K562 (cell line): ENCODE measurements around the gene COASY. TPM values are rescaled to one million over a fixed set of nuclear protein-coding genes. Genes with fewer than 3 reads are reported as not detected.

Experiments
- E2F4 ChIP-seq: sonication (generic); formaldehyde crosslinking; IDR thresholded peaks from 2 replicates; pipeline ENCODE4 v1.8.0; 2022; ENCODE audit warnings: mild to moderate bottlenecking, low read depth, missing genetic modification reagents
- IRF1 ChIP-seq: sonication (generic); formaldehyde crosslinking; IDR thresholded peaks from 2 replicates; pipeline ENCODE4 v1.8.0; 2022; ENCODE audit warnings: missing genetic modification reagents, mild to moderate bottlenecking, borderline replicate concordance
- KDM1A ChIP-seq, 2 experiments: fragments of 450-650 bp; IDR thresholded peaks; 2 replicates each; pipeline ENCODE4 v1.6.1; 2016; ENCODE audit warnings: mild to moderate bottlenecking in 2 of 2
- L3MBTL2 ChIP-seq: fragments of 450-650 bp; IDR thresholded peaks from 2 replicates; pipeline ENCODE4 v1.6.1; 2016; ENCODE audit warnings: mild to moderate bottlenecking, moderate library complexity
- MAFF ChIP-seq: IDR thresholded peaks from 2 replicates; pipeline ENCODE4 v1.6.1; 2012; ENCODE audit warnings: low read length, improper control_type of control experiment
- POLR2B ChIP-seq: fragments of 450-650 bp; IDR thresholded peaks from 2 replicates; pipeline ENCODE4 v1.6.1; 2018; ENCODE audit warnings: low read depth; ENCODE audit not compliant: partially characterized antibody
- POU5F1 ChIP-seq: fragments of 150-350 bp; IDR thresholded peaks from 2 replicates; pipeline ENCODE4 v1.6.1; 2014; ENCODE audit warnings: borderline replicate concordance, low read length, low read depth, mild to moderate bottlenecking; ENCODE audit not compliant: partially characterized antibody
- polyA plus RNA-seq, 8 experiments: library from polyadenylated mRNA; depleted of rRNA in 4 of 8; stranded (reverse) in 5 of 8; unstranded in 3 of 8; fragments of >200 nt; fragmentation: Nextera tagmentation in 2 of 8; fragmentation: Illumina TruSeq in 1 of 8; extraction: Ambion mirVana in 2 of 8; extraction: Trizol in 1 of 8; gene quantifications; 2 replicates each; pipeline versions ENCODE4 v1.2.1 to v1.2.3, GENCODE V29; 2011 to 2014; ENCODE audit warnings: inconsistent platforms in 1 of 8, missing spikeins in 1 of 8
- total RNA-seq, 7 experiments: library from RNA; depleted of rRNA in 6 of 7; stranded (reverse); fragments of >200 nt in 6 of 7; fragmentation: Illumina TruSeq in 2 of 7; extraction: Trizol in 2 of 7; gene quantifications; 2 replicates each; pipeline versions ENCODE4 v1.2.1 to v1.2.3, GENCODE V29; 2011 to 2021; ENCODE audit warnings: low replicate concordance in 1 of 7
- TF ChIP-seq, protein P1 (sequence below): sonication (generic); formaldehyde crosslinking; IDR thresholded peaks from 2 replicates; pipeline ENCODE4 v1.8.0; 2022; ENCODE audit warnings: mild to moderate bottlenecking, missing genetic modification reagents, borderline replicate concordance
- TF ChIP-seq, protein P2 (sequence below): fragments of 250-450 bp; sonication (Bioruptor Pico); IDR thresholded peaks from 2 replicates; pipeline ENCODE4 v1.5.0; 2021; ENCODE audit warnings: mild to moderate bottlenecking, moderate library complexity
- TF ChIP-seq, protein P3 (sequence below), 2 experiments: fragments of 450-650 bp; conservative IDR thresholded peaks; 2 replicates each; pipeline ENCODE4 v1.6.1; 2017; ENCODE audit warnings: mild to moderate bottlenecking in 2 of 2, moderate library complexity in 2 of 2

The COASY gene
- total and polyA plus RNA-seq, 9 of the 15 experiments (the other 6 are each of a cell fraction or from before 2014, with no cell fraction given) = 25.4 to 175 (median 62.3) TPM

GRCh38 chr17:42577532-42578281 lies 15.8 kb downstream of the COASY start, which contains the start of gene PSMC3IP (continued):
- TF ChIP-seq, protein P1, sequence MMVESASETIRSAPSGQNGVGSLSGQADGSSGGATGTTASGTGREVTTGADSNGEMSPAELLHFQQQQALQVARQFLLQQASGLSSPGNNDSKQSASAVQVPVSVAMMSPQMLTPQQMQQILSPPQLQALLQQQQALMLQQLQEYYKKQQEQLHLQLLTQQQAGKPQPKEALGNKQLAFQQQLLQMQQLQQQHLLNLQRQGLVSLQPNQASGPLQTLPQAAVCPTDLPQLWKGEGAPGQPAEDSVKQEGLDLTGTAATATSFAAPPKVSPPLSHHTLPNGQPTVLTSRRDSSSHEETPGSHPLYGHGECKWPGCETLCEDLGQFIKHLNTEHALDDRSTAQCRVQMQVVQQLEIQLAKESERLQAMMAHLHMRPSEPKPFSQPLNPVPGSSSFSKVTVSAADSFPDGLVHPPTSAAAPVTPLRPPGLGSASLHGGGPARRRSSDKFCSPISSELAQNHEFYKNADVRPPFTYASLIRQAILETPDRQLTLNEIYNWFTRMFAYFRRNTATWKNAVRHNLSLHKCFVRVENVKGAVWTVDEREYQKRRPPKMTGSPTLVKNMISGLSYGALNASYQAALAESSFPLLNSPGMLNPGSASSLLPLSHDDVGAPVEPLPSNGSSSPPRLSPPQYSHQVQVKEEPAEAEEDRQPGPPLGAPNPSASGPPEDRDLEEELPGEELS (CRISPR knock-in tag) = no peak
- TF ChIP-seq, protein P2, sequence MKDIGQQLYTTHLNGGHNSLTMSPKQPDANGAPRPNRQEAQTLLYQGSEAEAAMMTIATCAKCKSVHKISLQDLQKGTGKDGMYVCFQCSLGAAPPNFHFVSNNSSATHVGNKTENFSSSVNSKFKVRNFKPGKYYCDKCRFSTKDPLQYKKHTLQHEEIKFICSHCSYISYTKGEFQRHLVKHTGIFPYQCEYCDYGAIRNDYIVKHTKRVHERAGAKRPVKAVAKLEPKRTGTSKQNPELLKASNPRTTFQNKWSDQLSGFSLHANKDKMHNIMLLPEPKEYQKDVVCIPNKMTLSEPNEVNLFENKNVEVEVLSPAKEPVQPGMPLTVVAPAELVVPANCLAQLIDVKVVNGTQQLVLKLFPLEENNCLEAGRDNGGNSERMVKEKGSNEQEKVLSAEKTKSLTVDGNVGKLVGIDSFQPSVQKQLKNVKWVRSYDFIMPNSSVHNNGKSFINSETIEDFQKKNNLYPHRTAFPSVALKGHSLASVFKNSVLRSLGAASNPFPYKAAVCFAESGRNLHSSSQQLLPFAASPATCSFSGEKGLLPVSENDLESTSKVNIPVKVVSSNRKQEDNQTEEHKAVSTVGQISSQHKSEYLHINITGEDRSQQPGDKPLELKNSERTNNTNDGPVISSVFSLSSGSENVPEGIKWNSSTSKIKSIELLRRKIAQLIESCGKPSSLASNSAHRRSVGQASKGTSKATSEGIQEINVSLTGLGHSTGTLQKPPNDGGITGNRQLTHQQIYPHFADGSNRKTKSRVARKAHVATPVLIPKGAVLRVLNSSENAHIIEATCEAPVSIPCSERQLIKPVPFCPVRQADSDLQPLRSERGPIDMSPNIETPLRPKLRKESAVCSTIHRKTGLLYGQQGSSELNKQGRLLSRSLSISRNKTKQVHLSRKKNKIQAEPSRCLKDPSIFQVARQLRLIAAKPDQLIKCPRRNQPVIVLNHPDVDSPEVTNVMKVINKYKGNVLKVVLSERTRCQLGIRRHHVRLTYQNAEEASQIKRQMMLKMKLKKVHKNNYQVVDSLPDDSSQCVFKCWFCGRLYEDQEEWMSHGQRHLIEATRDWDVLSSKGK (CRISPR knock-in tag) = no peak
- TF ChIP-seq IRF1 = no peak
- no peak for TF ChIP-seq KDM1A (IDR thresholded peaks at IDR 0.05)
- no peak for TF ChIP-seq MAFF
- peak; percentile 94 for TF ChIP-seq L3MBTL2
- TF ChIP-seq POLR2B = peak; percentile 86
- TF ChIP-seq E2F4 (CRISPR knock-in tag) = peak; percentile 85; the same call in 1 of the 2 replicates
- TF ChIP-seq, protein P3, sequence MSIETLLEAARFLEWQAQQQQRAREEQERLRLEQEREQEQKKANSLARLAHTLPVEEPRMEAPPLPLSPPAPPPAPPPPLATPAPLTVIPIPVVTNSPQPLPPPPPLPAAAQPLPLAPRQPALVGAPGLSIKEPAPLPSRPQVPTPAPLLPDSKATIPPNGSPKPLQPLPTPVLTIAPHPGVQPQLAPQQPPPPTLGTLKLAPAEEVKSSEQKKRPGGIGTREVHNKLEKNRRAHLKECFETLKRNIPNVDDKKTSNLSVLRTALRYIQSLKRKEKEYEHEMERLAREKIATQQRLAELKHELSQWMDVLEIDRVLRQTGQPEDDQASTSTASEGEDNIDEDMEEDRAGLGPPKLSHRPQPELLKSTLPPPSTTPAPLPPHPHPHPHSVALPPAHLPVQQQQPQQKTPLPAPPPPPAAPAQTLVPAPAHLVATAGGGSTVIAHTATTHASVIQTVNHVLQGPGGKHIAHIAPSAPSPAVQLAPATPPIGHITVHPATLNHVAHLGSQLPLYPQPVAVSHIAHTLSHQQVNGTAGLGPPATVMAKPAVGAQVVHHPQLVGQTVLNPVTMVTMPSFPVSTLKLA (conservative IDR thresholded peaks at IDR 0.05) = peak; percentile 65 to 78; a peak in 3 of 4 replicates
- peak; percentile 18 for TF ChIP-seq POU5F1
